Epidermal melanocyte (primary cell): ENCODE results near the gene IER2.

Experiments used
- DNase-seq: peaks from one replicate; pipeline ENCODE4 v3.0.0; 2011; ENCODE audit warnings: low spot score; ENCODE audit not compliant: insufficient read length

IER2 gene, protein sequence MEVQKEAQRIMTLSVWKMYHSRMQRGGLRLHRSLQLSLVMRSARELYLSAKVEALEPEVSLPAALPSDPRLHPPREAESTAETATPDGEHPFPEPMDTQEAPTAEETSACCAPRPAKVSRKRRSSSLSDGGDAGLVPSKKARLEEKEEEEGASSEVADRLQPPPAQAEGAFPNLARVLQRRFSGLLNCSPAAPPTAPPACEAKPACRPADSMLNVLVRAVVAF

DNA sequence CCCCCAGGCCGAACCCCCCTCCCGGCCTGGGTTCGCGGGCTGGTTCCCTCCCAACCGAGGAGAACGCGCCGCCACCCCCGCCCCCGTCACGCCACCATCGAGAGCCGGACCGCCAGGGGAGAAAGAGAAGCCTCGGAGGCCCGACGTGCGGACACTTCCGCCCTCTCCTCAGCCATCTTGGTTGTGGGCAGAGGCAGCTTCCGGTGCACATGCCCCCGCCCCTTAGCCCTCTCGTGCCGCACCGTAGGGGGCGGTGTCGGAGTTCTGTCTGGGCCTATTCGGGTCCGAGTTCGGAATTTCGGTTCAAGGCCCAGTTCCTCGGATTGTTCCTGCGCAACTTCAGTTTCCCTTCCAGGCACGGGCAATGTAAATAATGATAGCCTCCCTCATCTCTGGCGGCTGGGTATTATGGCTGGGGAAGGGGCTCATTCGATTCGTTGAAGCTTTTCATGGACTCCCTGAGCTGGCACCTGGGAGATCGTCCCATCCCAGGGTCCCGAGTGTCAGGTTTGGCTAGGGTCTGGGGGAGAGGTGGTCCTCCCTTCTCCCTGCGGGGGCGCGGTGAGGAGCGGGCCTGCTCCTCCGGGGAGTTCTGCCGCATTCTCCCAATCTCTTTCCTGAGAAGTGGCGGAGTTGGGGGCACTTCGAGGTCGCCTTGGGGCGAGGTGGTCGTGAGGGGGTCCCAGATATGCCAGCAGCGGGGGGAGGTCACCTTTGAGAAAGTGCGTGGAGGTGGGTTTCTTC, at the start of gene IER2, which contains the start of gene STX10:
Gene IER2, plus strand, starts transcription at position 225 of the 744 bp plus-strand sequence. CDS start 2,776 bp downstream, outside the sequence.
Gene STX10, minus strand, starts transcription at position 189 of the 744 bp plus-strand sequence. CDS start 202 bp downstream, outside the sequence.
- DNase-seq = peak; percentile 92

DNA sequence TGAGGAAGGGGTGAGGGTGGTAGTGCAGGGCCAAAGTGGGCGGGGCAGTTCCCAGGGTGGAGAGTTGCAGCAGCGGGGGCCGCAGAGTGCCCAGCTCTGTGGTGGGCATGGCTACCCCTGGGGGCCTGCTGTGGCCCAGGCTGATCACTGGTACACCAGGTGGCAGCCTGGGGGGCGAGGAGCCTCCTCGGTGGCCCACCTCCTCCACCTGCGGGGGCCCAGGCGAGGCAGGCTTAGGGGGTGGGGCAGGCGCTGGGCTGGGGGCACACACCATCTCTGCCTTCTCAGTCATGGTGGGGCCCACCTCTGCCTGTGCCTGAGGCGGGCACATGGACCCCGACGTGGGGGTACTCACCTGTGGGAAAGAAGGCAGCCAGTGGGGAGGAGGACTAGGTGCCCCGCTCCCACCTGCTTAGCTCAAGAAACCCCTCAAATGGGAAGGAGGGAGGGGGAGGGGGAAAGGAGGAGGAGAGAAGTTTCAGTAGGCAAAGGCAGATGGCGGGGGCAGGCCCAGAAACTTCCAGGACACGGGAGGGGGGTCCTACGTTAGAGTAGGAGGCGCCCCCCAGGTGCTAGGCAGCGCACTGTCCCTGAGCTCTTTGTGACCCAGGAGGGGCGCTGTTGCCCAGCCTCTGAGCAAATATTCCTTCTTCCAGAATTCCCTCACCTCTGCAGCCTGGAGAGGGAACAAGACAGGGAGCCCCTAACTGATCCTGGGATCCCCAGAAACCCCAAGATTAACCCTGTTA, 49.2 kb upstream of the IER2 start:
- DNase-seq = no peak

DNA sequence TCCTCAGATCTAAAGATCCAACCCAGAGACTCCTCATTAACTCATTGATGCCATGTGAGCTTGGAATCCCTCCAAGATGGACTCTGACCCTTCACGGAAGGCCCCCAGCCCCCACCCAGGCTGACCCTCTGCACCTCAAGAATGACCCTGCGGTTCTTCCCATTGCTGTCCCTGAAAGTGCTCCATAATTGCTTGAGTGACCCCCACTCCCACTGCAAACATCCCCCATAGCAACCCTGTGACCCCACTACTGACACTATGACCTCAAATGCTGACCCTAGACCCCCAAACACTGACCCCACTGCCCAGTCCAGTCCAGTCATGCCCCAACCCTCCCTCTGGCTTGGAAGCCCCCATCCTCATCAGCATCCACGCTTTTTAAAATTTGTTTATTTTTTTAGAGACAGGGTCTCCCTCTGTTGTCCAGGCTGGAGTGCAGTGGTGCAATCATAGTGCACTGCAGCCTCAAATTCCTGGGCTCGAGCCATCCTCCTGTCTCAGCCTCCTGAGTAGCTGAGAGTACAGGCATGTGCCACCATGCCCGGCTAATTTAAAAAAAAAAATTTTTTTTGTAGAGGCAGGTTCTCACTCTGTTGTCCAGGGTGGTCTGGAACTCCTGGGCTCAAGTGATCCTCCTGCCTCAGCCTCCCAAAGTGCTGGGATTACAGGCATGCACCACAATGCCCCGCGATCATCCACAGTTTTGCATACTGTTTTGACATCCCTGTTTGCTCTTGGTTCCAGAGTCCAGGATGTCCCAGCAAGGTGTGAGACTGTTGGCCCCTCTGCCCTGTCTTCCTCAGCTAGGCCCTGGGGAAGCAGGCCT, 48.4 kb upstream of the IER2 start:
- no peak for DNase-seq

DNA sequence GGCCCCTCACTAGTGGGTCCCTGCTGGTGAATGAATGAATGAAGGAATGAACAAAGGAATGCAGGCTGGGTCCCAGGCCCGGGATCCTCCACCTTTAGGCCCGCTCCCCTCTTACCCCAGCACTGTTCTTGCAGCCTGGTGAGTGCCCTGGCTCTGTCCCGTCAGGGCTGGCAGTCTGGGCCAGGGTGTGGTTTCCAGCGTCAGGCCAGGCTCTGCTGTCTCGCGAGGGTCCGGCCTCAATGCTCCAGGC, 47.9 kb upstream of the IER2 start:
- DNase-seq = peak; percentile 75

DNA sequence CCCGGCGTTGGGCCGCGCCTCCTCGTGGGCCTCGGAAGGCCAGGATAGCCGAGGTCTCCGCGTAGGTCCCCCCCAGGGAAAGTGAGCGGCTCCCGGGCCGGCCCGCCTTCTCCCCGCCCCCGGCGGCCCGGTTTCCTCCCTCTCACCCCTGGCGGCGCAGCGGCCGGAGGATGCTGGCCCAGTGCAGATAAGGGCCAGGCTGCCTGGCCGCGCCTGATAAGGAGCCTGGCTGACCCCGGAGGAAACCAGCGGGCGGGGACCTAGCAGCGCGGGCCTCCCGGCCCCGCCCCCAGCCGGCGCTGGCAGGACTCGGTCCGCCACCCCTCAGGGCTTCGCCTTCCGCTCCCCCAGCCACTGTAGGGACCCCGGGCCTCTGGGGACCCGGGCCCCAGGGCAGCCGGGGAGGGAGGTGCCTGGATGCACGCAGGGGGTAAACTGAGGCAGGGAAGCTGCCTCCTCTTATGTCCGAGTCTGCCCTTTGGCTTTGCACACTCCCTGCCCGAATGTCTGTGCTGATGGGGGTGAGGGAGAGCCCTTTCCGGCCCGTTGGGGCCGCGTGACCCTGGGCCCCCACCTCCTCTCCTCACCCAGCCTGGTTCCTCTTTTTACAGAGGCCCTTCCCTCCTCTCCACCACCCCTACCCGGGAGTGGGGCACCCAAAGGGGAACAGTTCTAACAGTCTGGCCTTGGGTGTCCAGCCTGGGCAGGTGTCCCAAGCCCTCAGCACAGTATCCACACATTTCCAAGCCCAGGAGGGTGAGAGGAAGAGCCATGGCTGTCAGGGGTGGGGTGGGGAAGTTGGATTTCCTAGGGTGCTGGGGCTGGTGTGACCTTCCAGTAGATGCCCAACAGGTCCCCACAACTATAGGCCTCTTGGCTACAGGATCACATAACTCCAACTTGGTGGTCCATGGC, 47.3 kb upstream of the IER2 start, which contains the start of gene LYL1:
Gene LYL1, minus strand, starts transcription at position 193 of the 915 bp plus-strand sequence. CDS start 1,687 bp downstream, outside the sequence.
- peak; percentile 76 for DNase-seq

DNA sequence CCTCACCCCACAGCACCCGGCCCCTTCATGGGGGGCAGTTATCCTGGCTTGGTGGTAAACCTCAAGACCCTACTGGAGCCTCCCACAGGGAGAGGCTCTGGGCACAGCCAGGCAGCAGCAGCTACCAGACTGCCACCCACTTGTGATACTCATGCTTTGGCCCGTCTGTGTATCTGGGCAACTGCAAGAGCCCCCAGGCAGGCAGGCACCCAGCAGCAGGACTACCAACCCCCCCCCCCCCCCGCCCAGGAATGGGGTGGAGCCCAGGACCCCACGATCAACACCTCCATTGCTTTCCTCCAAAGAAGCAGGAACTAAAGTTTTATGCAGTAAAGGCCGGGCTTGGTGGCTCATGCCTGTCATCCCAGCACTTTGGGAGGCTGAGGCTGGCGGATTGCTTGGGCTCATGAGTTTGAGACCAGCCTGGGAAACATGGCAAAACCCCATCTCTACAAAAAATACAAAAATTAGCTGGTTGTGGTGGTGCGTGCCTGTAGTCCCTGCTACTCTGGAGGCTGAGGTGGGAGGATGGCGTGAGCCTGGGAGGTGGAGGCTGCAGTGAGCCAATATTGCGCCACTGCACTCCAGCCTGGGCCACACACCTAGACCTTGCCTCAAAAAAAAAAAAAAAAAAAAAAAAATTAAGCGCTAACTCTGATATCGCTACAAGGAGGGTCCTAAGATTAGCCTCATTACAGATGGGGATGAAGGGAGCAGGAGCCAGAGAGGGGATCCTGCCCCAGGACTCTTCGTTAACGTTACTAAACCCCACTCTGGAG, 46.4 kb upstream of the IER2 start:
- no peak for DNase-seq

DNA sequence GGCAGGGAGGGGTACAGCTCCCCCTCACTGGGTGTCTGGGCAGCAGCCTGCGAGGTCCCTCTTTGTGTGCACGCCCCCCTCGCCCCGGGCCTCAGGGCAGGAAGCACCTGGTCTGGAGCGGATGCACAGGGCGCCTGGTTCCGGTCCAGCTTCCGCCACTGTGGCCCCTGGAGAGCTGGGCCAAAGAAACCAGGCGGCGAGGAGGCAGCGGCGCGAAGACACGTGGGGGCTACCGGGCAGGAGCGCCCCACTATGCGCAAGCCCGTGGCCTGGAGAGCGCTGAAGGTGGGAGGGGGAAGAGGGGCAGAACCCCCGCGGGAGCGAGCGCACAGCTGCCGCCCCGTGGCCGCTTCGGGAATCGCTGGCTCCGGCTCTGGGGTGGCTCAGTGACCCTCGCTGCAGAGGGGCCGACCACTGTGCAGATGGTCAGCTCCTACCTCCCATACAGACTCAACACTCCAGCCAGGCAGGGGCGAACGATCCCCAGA, 45.8 kb upstream of the IER2 start:
- DNase-seq = no peak

DNA sequence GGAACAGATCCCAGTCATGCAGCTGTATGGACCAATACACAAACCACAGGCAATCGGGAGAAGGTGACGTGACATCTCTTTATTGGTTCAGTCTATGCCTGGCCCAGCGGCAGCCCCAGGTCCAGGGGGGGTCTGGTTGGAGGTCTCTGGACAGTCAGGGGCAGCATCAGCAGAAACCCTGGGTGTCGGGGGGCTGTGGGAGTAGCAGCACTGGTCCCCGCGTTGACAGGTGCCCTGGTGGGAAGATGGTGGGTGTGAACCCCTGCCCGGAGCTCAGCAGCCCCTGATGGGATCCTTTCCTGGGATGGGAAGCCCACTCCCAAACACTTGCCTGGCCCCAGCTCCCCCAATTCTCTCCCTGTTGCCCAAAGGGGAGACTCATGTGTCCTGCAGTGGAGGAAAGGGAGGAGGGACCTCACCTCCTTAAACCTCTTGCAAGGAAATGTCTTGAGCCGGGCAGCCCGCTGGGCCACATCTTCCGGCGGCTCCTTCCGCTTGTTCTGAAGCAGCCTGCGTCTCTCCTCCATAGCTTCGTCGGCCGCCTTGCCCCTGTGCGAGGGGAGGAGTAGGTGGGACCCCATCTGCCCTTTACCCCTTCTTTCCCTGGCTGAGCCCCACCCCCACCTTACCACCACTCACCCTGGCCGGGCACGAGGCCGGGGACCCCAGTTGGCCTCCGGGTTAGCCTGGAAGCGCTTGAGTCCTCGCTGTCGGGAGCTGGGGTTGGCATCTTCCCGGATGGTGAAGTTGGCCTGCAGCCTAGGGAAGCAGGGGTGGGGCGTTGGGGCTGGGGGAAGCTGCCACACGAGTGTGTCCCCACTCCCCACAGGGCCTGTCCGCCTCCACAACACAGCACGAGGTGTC, 45.1 kb upstream of the IER2 start:
- DNase-seq = no peak

DNA sequence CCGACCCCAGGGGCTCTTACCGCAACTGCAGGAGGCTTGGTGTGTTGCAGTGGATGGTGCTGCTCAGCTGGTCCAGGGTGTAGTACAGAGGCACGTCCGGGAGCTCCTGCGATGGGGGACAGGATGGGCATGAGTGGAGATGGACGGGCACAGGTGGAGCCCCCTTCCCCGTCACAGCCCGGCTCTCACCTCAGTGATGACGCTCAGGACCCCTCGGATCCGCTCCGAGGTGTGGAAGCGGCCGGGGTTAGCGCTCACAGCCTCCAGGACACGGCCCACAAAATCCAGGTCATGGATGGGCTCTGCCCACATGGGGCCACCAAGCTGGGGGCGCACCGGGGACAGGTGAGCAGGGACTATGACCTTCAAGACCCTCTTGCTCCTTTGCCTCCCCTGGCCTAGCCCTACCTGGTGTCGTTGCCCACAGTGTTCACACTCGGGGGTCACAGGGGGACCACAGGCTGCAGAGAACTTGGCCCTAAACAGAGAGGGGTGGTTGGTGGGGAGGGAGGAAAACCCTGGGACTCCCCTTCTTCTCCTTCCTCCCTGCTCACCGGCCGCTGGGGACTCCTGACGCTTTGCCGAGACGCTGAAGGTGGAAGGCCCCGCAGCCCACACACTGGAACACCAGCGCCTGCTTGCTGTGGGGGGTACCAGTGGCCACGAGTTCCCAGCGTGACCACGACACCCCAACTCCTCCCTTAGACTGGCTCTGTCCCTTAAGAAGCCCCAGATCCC, 40.7 kb upstream of the IER2 start:
- DNase-seq = no peak

DNA sequence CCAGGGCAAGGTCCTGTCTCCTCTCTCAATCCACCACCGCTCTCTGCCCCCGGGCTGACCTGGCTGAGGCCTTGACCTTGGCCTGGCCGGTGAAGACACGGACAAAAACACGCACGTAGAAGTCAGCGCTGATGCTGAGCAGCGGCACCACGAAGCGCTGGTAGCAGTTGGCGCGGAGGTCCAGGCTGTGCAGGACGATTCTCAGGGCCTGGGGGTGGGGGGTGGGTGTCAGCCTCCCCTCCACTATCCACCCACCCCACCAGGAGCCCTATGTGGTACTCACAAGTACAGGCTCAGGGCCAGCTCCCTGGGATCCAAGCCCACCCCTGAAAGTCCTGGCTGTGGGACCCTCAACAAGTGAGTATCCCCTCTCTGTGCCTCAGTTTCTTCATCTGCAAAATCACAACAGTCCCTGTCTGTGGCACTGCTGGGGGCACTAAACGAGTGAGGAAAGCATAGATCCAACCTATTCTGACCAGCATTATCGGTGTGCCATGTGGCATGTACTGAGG, 40.1 kb upstream of the IER2 start:
- no peak for DNase-seq

DNA sequence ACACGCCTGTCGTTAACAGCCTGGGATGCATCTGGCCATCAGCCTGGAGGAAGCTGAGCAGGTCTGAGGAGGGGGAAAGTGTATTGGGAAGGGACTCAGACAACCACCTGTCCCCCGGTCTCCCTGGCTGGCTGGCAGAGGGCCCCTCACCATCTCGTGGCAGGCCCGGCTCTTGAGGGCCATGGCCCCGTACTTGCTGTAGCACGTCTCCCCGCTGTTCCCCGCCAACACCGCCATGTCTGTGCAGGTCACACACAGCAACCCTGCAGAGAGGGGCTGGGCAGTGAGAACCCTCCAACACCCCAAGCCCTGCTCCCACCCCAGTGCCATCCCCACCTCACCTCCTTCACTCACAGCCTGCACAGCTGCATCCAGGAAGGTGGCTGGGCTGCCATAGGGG, 37.7 kb upstream of the IER2 start:
- no peak for DNase-seq

DNA sequence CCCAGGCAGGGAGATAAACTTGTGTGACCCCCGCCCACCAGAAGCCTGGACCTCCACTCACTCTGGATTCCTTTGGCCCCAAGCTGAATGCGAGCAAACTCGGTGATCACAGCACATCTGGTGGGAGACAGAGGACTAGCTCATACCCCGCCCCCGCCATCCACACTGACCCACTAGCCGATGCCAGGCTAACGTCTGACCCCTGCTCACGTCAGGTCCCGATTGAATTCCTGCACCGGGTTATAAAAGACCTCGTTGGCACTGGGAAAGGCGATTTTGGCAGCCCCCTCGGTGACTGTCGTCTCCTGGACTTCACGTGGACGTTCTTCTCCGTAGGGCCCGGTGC, 34.3 kb upstream of the IER2 start:
- DNase-seq = no peak

DNA sequence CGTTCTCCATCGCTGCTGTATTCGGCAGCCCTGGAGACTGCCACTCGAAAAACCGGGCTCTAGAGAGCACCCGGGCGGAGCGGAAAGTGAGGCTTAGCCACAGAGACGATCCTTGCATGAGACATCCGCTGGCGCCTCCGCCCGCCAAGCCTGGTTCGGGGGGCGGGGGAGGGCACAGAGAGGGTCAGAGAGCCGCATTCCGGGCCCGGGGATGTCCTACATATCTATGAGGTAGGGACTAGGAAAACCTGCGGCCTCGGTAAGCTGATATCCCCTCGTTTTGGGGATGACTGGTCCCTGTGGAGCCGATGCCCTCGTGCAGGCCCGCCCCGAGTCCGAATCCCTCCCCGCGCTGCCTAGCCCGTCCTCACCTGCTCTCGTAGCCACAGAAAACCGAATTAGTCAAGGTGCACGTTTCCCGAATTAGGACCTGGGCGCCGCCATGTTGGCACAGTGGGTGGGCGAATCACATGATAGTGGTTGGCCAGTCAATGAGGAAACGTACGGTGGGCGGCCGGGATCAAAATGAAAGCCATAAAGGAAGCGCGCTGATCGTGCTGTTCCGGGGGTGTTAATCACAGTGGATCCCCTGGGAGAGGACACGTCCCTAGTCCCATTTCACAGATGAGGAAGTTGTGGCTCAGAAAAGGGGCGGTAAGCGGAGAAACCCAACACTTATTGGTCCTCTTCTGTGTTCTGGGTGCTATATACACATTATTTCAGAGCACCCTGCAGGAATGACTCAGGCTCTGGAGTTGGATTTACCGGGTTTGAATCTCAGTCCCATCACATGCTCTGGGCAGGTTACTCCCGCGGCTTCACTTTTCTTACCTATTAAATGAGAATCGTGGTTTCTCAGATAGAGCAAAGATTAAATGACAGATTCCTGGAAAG, 33.7 kb upstream of the IER2 start, which contains the start of gene TRMT1:
Gene TRMT1, minus strand, starts transcription at position 459 of the 894 bp plus-strand sequence. Its CDS starts 341 bp downstream, at position 118.
- DNase-seq = peak; percentile 100

DNA sequence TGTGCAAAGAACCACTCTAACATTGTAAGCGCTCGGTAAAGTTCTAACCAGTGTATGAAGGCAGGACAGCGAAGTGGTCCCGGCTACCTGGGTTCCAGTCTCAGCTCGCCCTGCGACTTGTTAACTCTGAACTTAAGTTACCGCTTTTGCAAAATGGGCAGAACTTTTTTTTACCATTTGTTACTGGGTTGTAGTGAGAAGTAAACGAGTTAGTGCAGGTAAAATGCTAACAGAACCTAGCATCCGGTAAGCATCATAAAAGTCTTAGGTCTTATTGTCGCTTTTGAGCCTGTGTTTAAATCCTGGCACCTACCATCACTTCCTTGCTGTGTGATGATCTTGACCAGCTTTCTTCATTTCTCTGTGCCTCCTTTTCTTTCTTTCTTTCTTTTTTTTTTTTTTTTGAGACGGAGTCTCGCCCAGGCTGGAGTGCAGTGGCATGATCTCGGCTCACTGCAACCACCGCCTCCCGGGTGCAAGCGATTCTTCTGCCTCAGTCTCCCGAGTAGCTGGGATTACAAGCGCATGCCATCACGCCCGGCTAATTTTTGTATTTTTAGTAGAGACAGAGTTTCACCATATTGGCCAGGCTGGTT, 32.9 kb upstream of the IER2 start:
- no peak for DNase-seq

DNA sequence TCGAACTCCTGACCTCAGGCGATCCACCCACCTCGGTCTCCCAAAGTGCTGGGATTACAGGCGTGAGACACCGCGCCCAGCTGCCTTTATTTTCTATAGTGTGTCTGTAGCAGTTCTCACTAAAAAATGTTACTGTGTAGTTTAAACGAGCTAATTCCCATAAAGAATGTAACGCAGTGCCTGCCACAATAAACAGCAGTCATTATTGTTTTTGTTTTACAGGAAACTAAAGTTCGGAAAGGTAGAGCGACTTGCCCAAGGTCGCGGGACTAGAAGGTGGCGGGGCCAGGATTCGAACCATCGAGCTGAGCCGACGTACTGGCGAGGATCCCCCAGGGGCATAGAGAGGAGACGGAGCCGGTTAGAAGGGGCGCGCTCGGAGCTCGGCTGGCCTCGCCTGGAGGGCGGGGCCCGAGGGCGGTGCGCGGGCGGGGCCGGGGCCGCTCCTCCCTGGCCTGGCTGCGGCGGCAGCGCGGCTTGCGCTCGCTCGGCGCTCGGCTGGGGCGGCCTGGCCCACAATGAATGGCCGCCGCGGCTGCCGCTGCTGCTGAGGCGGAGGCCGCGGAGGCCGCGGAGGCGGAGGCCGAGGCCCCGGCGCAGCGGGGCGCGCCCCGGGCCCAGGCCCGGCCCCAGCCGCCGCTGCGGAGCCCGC, 32.3 kb upstream of the IER2 start, which contains the start of gene NACC1:
Gene NACC1, plus strand, starts transcription at position 493 of the 652 bp plus-strand sequence. CDS start 16,944 bp downstream, outside the sequence.
- peak; percentile 96 for DNase-seq
